MCF 10A (cell line): ENCODE data around the gene UHMK1. TPM values are rescaled to one million over a fixed set of nuclear protein-coding genes. Genes with fewer than 3 reads are reported as not detected.
"Not testable (repeated sequence)": the region's sequence is repeated elsewhere in the genome, so short reads cannot be mapped to it uniquely, and the experiment has no call there.

Source experiments
- Bru-seq: library from RNA; stranded (reverse); fragments of 400-500 nt; gene quantifications from one replicate; lab custom pipeline; 2021; lab: Mats Ljungman, UMichigan
- BruChase-seq, 2 experiments: library from RNA; stranded (reverse); fragments of 400-500 nt; gene quantifications; one replicate each; lab custom pipeline; 2021; lab: Mats Ljungman, UMichigan
- BruUV-seq: library from RNA; stranded (reverse); fragments of 400-500 nt; replicated peaks from 2 replicates; lab custom pipeline; 2021; lab: Mats Ljungman, UMichigan
- CTCF ChIA-PET: fragments of 300-600 bp; sonication (Branson Sonifier 250); formaldehyde crosslinking; extraction: SDS; loops from one replicate; lab custom pipeline; 2021; ENCODE audit warnings: antibody characterized with exemption, inconsistent platforms; lab: Yijun Ruan, JAX
- POLR2A ChIA-PET: fragments of 300-600, 350-650 bp; sonication (Branson Sonifier 250); formaldehyde crosslinking; extraction: SDS; loops from one replicate; lab custom pipeline; 2020; ENCODE audit warnings: antibody characterized with exemption, inconsistent platforms; lab: Yijun Ruan, JAX
- DNase-seq: peaks from one replicate; pipeline ENCODE4 v3.0.0-alpha.2; 2018; ENCODE audit not compliant: unreplicated experiment
- H3K27ac Mint-ChIP-seq: one replicate; pipeline ENCODE4 v1.8.0; 2022; ENCODE audit warnings: mild to moderate bottlenecking, low read depth, mixed read lengths; ENCODE audit not compliant: unreplicated experiment
- H3K27me3 Mint-ChIP-seq: one replicate; pipeline ENCODE4 v1.8.0; 2022; ENCODE audit warnings: mixed read lengths; ENCODE audit not compliant: insufficient read depth, unreplicated experiment
- H3K36me3 Mint-ChIP-seq: one replicate; pipeline ENCODE4 v1.8.0; 2022; ENCODE audit warnings: mild to moderate bottlenecking, moderate library complexity, mixed read lengths; ENCODE audit not compliant: insufficient read depth, unreplicated experiment
- H3K4me1 Mint-ChIP-seq: one replicate; pipeline ENCODE4 v1.8.0; 2022; ENCODE audit warnings: mixed read lengths; ENCODE audit not compliant: insufficient read depth, unreplicated experiment
- H3K4me3 Mint-ChIP-seq: one replicate; pipeline ENCODE4 v1.8.0; 2022; ENCODE audit warnings: mild to moderate bottlenecking, moderate library complexity, mixed read lengths; ENCODE audit not compliant: unreplicated experiment
- H3K9me3 Mint-ChIP-seq: one replicate; pipeline ENCODE4 v1.8.0; 2022; ENCODE audit warnings: mixed read lengths; ENCODE audit not compliant: unreplicated experiment
- intact Hi-C: fragments of 100-400 bp; cut with micrococcal nuclease; formaldehyde crosslinking; loops from 2 replicates; pipeline ENCODE4 v1.14.1; 2022
- long read RNA-seq: library from polyadenylated mRNA; stranded (forward); transcript quantifications from one replicate; pipeline ENCODE4 v2.0.0, GENCODE V29; 2022
- total RNA-seq: library from RNA; stranded (reverse); gene quantifications from 2 replicates; pipeline ENCODE4 v1.2.3, GENCODE V29; 2022
- TF ChIP-seq, protein P1 (sequence below): fragments of 200-600 bp; IDR thresholded peaks from one replicate; pipeline ENCODE4 v1.8.0; 2022; ENCODE audit warnings: antibody characterized with exemption, mild to moderate bottlenecking; ENCODE audit not compliant: unreplicated experiment

Gene UHMK1, protein sequence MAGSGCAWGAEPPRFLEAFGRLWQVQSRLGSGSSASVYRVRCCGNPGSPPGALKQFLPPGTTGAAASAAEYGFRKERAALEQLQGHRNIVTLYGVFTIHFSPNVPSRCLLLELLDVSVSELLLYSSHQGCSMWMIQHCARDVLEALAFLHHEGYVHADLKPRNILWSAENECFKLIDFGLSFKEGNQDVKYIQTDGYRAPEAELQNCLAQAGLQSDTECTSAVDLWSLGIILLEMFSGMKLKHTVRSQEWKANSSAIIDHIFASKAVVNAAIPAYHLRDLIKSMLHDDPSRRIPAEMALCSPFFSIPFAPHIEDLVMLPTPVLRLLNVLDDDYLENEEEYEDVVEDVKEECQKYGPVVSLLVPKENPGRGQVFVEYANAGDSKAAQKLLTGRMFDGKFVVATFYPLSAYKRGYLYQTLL
- total RNA-seq (76.9 and 102 TPM in 2 replicates), Bru-seq, nascent RNA (percentile 94 among the genes with signal in this experiment), BruChase-seq, experiment 1, labeled RNA remaining after a 6-hour chase (percentile 100 among the genes with signal in this experiment), BruChase-seq, experiment 2, labeled RNA remaining after a 2-hour chase (percentile 99 among the genes with signal in this experiment)
- long read RNA-seq, full-length matches to known transcripts = 83 of 108 reads
- long read RNA-seq, partial matches to known transcripts = 0 of 108 reads
- long read RNA-seq, other reads (novel, unspliced or antisense) = 25 of 108 reads

DNA sequence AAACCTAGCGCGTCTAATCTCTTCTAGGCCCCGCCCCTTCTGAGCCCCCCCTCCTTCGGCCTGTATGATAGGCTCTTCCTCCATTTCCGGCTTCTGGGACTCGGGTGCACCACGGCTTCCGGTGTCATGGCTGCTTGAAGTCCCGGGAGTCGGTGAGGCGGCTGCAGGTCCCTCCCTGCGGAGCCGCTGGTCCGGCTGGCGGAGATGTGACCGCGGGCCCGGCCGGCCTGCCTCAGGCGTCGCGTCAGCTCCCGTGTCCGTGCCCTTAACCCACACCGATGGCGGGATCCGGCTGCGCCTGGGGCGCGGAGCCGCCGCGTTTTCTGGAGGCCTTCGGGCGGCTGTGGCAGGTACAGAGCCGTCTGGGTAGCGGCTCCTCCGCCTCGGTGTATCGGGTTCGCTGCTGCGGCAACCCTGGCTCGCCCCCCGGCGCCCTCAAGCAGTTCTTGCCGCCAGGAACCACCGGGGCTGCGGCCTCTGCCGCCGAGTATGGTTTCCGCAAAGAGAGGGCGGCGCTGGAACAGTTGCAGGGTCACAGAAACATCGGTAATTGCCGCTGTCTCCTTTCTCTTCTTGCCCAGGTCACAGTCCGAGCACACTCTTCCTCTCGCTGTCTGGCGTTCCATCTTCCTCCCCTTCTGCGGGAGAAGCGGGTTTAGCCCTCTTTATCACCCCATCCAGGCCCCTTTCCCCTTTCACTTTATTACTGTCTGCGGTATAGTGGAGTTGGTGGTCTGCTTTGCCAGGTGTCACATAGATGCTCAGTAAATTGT is at the start of gene UHMK1:
Gene UHMK1 (plus strand): TSS at position 96 of the 773 bp plus-strand sequence. CDS start 183 bp downstream, at position 279.
- Mint-ChIP-seq H3K27me3 (peaks cover 8% of the 10 kb centered on the region), H3K9me3 (no peaks in the 10 kb centered on the region), H3K4me1 (peaks cover 12% of the 10 kb centered on the region), H3K27ac (peak within 1 kb of the TSS; percentile 82), H3K4me3 (peak within 1 kb of the TSS; percentile 91), H3K36me3 (peaks cover 29% of the 10 kb centered on the region)
- BruUV-seq = no TSS peak
- peak; percentile 97 for DNase-seq
- POLR2A ChIA-PET = interaction anchor here (0.7 to 3.1 kb wide), 21 partner anchors 10 to 117 kb away, joined by 3 to 12 read pairs (median 3); partner anchors contain the start of genes C1orf226 and UAP1
- intact Hi-C loops = loop anchor here (1.0 to 5.0 kb wide), 4 partner anchors 64 to 824 kb away; partner anchors contain the start of gene NUF2
- CTCF ChIA-PET = interaction anchor here (0.5 to 2.8 kb wide), 6 partner anchors 11 to 706 kb away, joined by 3 to 14 read pairs (median 3); no protein-coding TSS in a partner anchor
- TF ChIP-seq, protein P1, sequence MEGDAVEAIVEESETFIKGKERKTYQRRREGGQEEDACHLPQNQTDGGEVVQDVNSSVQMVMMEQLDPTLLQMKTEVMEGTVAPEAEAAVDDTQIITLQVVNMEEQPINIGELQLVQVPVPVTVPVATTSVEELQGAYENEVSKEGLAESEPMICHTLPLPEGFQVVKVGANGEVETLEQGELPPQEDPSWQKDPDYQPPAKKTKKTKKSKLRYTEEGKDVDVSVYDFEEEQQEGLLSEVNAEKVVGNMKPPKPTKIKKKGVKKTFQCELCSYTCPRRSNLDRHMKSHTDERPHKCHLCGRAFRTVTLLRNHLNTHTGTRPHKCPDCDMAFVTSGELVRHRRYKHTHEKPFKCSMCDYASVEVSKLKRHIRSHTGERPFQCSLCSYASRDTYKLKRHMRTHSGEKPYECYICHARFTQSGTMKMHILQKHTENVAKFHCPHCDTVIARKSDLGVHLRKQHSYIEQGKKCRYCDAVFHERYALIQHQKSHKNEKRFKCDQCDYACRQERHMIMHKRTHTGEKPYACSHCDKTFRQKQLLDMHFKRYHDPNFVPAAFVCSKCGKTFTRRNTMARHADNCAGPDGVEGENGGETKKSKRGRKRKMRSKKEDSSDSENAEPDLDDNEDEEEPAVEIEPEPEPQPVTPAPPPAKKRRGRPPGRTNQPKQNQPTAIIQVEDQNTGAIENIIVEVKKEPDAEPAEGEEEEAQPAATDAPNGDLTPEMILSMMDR = no peak

DNA sequence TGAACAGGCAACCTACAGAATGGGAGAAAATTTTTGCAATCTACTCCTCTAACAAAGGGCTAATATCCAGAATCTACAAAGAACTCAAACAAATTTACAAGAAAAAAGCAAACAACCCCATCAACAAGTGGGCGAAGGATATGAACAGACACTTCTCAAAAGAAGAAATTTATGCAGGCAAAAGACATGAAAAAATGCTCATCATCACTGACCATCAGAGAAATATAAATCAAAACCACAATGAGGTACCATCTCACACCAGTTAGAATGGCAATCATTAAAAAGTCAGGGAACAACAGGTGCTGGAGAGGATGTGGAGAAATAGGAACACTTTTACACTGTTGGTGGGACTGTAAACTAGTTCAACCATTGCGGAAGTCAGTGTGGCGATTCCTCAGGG is 43.3 kb upstream of the UHMK1 start:
- H3K4me1 Mint-ChIP-seq, intact Hi-C loops, H3K4me3 Mint-ChIP-seq, H3K36me3 Mint-ChIP-seq, CTCF ChIA-PET, H3K27me3 Mint-ChIP-seq, H3K27ac Mint-ChIP-seq, DNase-seq, BruUV-seq, POLR2A ChIA-PET, H3K9me3 Mint-ChIP-seq: not testable (repeated sequence)

DNA sequence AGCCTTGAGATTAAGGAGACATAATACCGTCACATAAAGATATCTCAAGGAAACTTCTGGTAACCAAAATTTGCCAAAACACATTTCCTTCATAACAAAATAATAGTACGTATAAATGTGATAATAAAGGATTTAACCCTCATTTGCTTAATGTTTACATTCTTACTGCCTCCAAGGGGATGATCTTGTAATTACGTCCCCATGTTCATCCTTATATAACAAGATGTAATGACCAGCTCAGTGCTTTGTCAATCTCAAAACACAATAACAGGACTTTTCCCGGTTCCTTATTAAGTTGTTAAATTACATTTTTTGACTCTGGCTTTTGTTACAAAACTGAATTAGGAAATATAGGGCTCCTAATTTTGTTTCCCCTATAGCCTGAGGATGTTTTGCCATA is 41.3 kb upstream of the UHMK1 start:
- CTCF ChIA-PET = interaction anchor here (0.7 kb wide), 1 partner anchor 400 kb away, joined by 3 read pairs; no protein-coding TSS in a partner anchor
- BruUV-seq = no TSS peak

DNA sequence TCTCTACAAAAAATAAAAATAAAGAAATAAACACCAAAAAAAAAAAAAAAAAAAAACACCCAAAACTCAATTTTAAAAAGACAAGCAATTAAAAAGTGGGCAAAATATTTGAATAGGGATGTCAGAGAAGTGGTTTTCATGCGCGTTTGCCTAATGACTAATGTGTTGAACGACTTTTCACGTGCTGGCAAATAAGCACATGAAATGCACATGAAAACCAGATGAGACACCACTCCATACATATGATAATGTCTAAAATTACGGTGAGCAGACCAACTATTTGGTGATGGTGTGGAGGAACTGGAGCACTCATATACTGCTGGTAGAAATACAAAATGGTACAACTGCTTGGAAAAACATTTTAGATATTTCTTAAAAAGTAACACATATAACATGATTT is 39.4 kb upstream of the UHMK1 start:
- POLR2A ChIA-PET = interaction anchor here (0.6 kb wide), 1 partner anchor 573 kb away, joined by 3 read pairs; no protein-coding TSS in a partner anchor

More for the DNA sequence above, 41.3 kb upstream of the UHMK1 start:
- POLR2A ChIA-PET = interaction anchor here (0.7 kb wide), 1 partner anchor 8 kb away, joined by 4 read pairs; no protein-coding TSS in a partner anchor
- no peak overlapping the region for H3K4me3 Mint-ChIP-seq
- H3K27ac Mint-ChIP-seq = no peak overlapping the region
- no peaks in the 10 kb centered on the region for H3K36me3 Mint-ChIP-seq
- intact Hi-C loops = no loop called here
- no peaks in the 10 kb centered on the region for H3K27me3 Mint-ChIP-seq
- no peaks in the 10 kb centered on the region for H3K4me1 Mint-ChIP-seq
- TF ChIP-seq, protein P1 = peak; percentile 15
- H3K9me3 Mint-ChIP-seq = no peaks in the 10 kb centered on the region
- no peak for DNase-seq

DNA sequence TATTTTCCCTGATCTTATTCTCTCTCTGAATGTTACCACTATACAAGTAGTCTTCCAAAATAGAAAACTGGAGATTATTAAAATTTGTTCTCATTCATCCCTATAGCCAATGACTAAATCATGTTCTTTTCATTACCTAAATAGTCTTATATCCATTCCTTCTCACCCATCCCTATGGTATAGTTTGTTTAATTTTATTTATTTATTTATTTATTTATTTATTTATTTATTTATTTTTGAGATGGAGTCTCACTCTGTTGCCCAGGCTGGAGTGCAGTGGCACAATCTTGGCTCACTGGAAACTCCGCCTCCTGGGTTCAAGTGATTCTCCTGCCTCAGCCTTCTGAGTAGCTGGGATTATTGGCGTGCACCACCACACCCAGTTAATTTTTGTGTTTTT is 35.2 kb upstream of the UHMK1 start:
- H3K9me3 Mint-ChIP-seq, H3K27ac Mint-ChIP-seq, intact Hi-C loops, H3K36me3 Mint-ChIP-seq, H3K4me1 Mint-ChIP-seq, H3K4me3 Mint-ChIP-seq, DNase-seq, POLR2A ChIA-PET, BruUV-seq: not testable (repeated sequence)
- CTCF ChIA-PET = interaction anchor here (0.6 to 0.7 kb wide), 2 partner anchors 9 to 185 kb away, joined by 3 read pairs; no protein-coding TSS in a partner anchor
- H3K27me3 Mint-ChIP-seq = peaks cover 11% of the 10 kb centered on the region

More for the DNA sequence above, 39.4 kb upstream of the UHMK1 start:
- H3K27me3 Mint-ChIP-seq = no peaks in the 10 kb centered on the region
- H3K4me3 Mint-ChIP-seq = no peak overlapping the region
- no peaks in the 10 kb centered on the region for H3K9me3 Mint-ChIP-seq
- intact Hi-C loops = no loop called here
- no peak for DNase-seq
- H3K36me3 Mint-ChIP-seq = no peaks in the 10 kb centered on the region
- no peak overlapping the region for H3K27ac Mint-ChIP-seq
- CTCF ChIA-PET = no interaction called here
- TF ChIP-seq, protein P1 = no peak
- BruUV-seq = no TSS peak
- H3K4me1 Mint-ChIP-seq = no peaks in the 10 kb centered on the region
